A673 (cell line): ENCODE results near the gene NCAN.

ENCODE experiments used
- EZH2 ChIP-seq: fragments of 200-600 bp; sonication (generic); IDR thresholded peaks from 2 replicates; pipeline ENCODE4 v1.6.1; 2017; ENCODE audit warnings: borderline replicate concordance, low read depth, mild to moderate bottlenecking, mixed read lengths, antibody characterized with exemption, low read length; ENCODE audit not compliant: poor library complexity, severe bottlenecking
- TF ChIP-seq, protein P1 (sequence below): fragments of 300-800, 200-600 bp; sonication (generic); conservative IDR thresholded peaks from 2 replicates; pipeline ENCODE4 v1.5.1; 2017; ENCODE audit warnings: low read depth, mild to moderate bottlenecking, antibody characterized with exemption, low read length, moderate library complexity, mixed read lengths

- TF ChIP-seq, protein P1, sequence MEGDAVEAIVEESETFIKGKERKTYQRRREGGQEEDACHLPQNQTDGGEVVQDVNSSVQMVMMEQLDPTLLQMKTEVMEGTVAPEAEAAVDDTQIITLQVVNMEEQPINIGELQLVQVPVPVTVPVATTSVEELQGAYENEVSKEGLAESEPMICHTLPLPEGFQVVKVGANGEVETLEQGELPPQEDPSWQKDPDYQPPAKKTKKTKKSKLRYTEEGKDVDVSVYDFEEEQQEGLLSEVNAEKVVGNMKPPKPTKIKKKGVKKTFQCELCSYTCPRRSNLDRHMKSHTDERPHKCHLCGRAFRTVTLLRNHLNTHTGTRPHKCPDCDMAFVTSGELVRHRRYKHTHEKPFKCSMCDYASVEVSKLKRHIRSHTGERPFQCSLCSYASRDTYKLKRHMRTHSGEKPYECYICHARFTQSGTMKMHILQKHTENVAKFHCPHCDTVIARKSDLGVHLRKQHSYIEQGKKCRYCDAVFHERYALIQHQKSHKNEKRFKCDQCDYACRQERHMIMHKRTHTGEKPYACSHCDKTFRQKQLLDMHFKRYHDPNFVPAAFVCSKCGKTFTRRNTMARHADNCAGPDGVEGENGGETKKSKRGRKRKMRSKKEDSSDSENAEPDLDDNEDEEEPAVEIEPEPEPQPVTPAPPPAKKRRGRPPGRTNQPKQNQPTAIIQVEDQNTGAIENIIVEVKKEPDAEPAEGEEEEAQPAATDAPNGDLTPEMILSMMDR = no peak
- TF ChIP-seq EZH2 = no peak
Measured at GRCh38 chr19:19257836-19258588, 46.3 kb downstream of the NCAN start.
